Hematopoietic multipotent progenitor cell treated with erythropoietin and hydrocortisone succinate and interleukin-3 and kit ligand, for 17 days (in vitro differentiated cells): ENCODE measurements around the gene CFAP73.
"Not testable (repeated sequence)": the region's sequence is repeated elsewhere in the genome, so short reads cannot be mapped to it uniquely, and the experiment has no call there.

Source experiments
- DNase-seq: peaks from one replicate; pipeline ENCODE4 v3.0.0-alpha.2; 2015; ENCODE audit warnings: low spot score

The CFAP73 gene

DNA sequence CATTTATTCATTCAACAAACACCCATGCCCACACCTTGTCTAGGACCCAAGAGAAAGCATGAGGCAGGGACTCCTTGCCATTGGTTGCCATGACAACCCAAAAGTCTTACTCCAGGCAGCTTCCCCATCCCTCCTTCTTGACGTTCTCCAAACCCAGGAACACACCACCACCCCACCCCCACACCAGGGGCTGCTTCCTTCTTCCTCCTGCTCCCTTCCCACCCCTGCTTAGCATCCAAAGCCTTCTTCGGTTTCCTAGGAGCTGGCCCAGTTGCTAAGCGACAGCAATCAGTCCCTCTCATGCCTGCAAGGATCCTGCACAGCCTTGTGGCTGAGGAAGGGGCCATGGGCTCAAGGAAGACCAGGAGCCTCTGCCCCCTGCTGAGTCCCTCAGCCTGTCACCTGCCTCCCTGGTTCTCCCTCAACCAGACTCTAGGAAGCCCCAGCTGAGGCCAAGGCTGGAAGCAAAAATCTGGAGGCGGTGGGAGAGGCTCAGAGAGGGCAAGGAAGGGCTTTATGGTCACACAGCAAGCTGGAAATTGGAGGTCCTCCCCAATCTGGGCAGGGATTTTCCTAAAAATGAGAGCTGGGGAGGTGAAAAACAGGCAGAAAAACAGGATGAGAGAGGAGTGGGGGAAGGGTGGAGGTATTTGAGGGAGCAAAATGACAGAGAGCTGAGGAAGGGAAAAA, 29.4 kb upstream of the CFAP73 start:
- no peak for DNase-seq

DNA sequence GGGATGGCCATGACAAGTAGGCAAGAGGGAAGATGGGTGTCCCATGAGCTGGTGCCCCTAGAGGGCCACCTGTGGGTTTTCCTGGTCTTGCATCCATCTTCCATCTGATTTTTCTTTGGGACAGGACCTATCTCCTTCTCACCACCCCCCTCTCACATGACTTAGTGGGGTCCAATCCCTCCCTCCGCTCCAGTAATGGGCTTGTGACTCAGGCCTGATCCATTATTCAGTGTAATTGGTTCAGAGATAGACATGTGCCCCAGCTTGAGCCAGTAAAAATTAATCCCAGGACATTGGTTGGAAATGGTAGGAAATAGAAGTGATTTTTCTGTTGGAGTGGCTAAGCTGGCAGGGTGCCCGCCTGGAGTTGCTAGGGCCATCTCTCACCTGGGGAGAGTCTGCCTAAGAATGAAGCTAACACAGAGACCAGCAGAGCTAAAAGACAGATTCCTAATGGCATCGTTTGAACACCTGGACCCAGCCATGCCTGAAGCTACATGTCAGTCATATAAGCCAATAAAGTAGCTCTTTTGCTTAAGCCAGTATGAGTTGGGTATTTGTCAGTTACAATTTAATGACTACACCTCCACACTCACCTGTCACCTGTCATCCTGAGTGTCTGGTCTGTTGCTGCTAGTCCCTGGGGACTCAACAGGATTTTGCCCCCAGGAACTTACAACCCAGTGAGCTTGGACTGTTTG, 28.7 kb upstream of the CFAP73 start:
- DNase-seq, result no peak

DNA sequence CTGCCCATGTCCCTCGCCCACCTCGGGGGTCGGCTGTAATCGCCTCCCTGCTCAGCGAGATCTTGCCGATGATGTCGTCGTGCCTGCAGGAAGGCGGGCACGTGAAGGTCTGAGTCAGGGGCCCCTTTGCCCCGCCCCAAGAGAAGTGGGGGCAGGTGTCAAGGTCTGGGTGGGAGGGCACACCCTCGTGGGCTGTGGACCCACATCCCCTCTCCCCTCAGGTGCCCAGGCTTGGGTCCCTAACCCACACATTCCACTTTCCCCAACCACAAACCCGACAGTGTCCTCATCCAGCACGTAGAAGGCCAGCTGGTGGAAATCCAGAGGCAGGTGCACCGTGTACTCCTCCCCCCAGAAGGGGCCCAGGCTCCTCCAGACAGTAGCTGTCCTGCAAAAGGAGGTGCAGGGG, 21.7 kb upstream of the CFAP73 start:
- DNase-seq, result no peak

DNA sequence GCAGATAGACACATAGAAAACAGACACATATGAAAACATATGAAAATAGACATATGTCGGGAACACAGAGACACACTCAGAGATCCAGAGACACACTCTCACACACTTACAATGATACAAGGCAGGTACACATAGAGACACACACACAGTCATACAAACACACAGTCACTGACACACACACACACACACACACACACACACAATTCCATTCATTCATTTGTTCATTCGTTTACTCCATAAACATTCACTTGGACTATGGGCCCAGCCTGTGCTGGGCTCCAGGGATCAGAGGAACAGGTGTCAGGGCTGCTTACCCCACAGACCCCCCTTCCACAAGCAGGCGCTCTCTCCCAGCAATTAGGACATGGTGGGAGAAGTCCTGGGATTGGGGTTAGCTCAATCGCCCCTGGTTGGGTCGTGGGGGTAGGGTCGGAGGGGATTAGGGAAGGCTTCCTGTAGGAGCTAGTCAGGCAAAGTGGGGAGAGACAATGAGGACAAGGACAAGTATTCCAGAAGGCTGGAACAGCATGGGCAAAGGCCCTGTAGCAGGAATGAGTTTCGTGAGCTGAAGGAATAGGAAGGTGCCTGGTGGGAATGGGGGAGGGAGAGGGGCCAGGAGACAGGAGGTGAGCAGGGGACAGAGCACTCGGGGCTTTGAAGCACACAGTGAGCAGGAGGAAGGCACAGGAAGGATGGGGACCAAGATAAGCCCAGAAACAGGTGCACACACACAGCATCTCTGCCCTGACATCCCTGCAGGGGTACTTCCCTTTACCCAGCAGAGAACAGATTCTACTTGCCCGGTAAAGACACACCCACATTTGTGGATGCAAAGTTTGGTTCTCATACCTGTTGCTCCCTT, 20.5 kb upstream of the CFAP73 start:
- DNase-seq, result no peak

DNA sequence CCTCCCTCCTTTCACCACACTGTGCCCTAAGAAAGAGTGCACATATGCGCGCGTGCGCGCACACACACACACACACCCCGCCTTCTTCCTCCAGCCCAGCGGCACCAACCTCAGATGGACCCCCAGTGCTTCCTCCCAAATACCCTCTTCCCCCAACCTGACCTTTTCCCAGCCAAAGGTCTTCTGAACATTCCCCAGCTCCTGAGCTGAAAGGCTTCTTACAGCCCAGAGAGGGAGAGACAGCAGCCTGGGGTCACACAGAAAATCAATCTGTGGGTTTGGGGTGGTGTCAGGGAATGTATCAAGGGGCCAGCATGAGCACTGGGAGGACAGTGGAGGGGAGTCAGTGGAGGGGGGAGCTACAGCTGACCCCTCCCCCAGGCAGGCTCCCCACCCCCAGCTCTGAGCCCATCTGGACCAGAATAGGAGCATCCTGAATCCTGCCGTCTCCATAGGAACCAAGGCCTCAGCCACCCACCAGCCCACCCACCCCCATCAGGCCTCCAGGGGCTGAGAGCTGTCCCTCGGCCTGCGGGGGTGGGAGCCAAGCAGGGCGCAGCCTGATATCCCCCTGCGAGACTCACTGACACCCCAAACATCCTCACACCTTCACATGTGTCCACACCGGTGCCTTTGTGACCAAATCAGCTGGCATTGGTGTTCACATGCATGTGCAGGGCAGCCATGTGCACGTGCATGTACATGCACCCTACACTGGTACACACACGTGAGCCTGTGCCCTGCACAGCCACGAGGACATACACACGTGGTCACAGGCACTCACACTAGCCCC, 19.7 kb upstream of the CFAP73 start:
- DNase-seq, result no peak

DNA sequence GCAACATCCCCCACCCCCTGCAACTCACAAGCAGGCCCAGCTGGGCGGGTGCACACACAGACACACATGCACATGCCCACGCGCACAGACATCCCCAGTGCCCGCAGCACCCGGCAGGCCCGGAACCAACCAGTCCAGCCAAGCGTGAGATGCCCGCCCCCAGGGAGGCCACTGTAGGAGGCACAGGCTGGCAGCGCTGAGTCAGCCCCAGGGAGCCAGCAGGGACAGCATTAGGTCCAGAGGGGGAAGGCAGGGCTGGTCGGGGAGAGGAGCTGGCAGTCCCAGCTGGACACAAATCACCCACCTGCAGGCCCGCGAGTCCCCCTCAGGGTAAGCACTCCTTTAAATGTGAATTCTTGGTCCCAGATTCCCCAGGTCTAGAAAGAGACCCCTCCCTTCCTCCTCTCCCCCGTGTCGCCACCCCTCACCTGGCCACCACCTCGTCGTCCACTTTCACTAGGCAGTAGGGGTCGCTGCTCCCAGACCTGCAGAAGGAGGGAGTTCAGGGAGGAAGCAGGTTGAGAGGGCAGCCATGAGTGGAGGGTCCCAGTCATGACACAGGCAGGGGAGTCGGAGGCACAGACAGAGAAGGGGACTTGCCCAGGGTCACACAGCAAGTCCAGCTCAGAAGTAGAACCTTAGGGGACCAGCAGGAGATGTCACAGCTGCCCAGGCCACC, 18.9 kb upstream of the CFAP73 start:
- DNase-seq, result no peak

DNA sequence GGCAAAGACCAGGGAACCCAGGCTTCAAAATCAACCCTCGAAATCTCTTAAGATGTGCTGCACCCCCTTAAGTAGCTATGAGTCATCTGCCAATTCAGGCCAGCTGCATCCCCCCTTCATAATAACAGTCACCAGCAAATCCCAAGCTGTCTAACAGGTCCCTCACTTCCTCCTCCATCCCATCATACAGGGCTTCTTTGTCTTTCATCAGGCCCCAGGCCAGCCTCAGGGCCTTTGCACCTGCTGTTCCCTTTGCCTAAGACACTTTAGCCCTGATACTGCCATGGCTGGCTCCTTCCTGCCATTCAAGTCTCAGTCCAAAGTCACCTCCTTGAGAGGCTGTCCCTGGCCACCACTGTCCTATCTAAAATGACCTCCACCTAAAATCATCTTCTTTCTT, 18.0 kb upstream of the CFAP73 start:
- DNase-seq, result no peak

DNA sequence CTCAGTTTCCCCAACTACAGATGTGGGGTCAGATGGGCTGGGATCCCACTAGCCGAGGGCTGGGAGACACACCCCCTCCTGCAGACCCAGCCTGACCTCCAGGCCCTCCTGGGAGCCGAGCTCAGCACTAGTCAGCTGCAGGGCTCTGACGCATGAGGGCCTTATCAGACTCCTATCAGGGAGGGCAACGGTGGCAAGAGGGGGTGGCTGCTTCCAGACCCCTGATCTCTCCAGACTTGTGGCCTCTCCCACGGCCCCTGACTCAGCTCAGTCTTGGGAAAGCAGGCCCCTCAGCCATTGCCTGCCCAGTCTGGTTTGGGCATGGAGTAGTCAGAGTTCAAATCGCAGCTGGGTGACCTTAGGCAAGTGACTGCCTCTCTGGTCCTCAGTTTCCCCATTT, 16.5 kb upstream of the CFAP73 start:
- DNase-seq, result no peak

DNA sequence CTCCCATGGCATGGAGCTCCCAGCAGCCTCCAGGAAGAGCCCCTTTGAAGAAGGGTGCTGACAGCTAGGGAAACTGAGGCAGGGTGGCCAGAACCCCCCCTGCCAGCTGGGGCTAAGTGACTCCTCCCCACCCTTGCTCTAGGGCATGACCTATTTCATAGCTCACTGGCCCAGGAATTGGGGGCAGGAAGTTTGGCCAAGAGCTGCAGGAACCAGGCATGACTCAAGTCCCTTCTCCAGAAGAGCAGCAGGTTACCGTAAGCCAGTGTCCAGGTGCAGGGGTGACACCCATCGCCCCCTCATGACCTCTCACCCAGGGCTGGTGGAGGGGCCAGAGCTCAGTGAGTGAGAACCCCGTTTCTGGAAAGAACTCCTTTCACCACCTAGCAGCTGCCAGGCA, 15.9 kb upstream of the CFAP73 start:
- DNase-seq, result no peak

DNA sequence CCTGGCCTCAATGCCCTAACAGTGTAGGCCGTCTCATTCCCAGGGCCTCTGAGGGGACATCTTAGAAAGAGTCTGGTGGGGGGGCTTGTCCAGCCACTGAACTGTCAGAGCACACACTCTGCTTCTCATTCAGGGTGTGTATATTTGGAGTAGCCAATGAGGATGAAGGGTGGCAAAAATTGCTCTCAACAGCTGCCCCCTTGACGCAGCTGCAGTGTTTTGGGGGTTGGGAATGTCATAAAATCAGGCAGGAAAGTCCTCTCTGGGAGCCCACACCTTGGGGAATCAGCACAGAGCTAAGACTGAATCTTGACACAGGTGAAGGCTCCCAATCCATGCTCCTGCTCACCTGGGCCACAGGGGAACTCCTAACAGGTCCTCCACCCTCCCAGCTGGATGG, 15.5 kb upstream of the CFAP73 start:
- no peak for DNase-seq

DNA sequence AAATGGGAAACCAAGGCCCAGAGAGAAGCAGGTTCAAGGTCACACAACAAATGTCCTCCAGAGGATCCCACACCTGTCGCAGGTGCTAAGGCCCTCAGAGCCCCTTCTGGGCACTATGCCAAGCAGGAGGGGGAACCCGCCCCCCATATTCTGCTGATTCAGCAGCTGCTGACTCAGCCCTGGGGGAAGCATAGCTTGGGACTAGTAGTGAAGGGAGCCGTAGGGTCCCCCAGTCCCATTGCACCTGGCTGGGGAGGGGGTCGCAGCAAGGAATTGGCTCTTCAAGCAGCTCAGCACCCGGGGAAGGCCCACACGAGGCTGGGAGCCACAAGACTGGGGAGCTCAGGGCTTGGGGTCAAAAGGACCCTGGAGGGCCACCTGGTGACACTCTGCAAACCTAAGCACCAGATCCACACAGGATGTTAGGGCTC, 15.0 kb upstream of the CFAP73 start:
- DNase-seq, result no peak

DNA sequence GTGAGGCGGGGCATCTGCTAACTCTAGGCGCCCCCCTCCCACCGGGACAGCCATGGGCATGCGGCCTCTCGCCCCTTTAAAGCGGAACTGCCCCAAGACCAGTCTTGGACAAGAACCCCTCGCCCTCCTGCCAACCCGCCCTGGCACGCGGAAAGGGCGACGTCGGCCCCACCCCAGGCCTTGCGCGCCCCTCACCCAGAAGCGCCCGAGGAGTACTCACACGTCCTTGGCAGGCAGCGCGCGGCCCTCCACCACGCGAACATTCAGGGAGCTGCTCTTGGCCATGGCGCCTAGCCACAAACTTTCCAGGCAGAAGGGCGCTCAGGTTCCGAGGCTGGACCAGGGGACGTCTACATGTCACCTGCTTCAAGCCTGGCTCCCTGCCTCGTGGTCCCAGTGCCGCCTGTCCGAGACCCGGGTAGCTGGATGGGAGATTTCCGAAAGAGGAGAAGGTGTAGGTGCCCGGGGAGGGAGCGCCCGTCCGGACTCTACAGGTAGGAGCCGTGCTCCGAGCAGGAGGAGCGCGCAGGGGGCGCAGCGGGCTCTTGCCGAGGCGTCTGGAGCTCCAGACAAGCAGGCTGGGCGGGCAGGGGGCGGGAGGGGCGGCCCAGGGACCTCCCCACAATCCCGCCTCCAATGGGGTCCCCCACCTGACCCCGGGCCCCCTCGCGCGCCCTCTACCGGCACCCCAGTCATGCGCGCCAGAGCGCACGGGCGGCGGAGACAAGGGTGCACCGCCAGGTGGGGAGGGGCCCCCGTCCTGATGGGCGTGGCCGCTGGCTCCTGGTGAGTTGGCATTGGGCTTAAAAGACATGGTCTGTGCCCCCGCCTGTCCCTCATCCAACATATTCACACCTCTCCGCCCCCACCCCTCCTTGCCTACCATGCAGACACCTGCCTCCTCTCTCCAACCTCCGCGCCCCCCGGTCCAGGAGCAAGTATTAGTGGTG, 14.1 kb upstream of the CFAP73 start, which contains the start of gene RASAL1:
RASAL1 (minus strand) TSS at position 584 of the 950 bp plus-strand sequence; CDS start at position 285, 299 bp downstream.
- DNase-seq, result no peak

DNA sequence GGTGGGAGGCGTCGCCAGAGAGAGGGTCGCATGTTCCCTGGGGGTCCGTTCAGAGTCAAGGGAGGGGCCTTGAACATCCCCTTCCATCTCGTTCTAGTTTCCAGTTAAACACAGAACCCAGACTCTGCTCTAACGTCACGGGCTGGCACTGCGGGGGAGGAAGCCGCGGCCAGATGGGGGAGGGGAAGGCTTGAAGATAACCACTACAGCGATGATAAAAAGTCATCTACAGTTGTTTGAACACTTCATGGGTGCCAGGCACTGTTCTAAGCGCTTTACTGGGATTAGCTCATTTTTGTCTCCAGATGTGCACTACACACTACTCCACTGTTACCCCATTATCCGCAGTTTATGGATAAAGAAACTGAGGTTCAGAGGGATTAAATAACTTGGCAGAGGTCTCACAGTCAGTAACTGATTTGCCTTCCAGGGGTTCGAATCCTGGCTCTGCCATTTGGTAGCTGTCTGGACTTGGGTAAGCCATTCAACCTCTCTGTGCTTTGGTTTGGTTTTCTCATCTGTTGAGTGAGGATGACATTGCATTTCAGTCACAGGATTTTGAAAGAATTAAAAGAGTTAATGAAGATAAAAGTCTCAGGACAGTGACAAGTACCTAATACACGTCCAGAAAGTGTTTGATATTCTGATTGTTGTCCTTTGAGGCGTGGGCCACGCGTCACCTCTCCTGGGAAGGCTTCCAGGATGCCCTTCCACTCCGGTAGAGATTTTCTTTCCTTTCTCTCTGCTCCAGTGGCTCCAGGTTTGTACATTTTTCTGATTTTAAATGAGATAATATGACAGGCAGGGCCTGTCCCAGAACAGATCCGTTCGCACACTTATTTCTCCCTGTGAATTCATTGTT, 13.2 kb upstream of the CFAP73 start:
- no peak for DNase-seq

DNA sequence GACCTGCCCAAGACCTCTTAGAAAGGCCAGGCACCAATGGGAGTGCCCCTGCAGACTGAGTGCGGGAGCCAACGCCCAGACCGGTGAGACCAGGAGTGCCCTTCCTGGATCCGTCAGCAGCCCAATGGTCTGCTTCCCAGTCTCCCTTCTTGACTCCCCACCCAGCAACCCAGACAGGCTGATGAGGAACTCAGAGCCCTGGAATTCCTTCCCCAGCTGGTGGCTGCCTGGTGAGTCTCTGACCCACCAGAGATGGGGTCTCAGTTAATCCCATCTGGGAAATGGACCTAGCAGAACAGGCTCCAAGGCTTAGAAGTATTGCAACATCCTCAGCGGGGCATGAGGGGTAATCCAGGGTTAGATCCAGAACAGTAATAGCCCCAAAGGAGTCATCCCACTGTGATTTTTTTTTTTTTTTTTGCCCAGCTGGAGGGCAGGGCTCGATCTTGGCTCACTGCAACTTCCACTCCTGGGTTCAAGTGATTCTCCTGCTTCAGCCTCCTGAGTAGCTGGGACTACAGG, 12.5 kb upstream of the CFAP73 start:
- no peak for DNase-seq

DNA sequence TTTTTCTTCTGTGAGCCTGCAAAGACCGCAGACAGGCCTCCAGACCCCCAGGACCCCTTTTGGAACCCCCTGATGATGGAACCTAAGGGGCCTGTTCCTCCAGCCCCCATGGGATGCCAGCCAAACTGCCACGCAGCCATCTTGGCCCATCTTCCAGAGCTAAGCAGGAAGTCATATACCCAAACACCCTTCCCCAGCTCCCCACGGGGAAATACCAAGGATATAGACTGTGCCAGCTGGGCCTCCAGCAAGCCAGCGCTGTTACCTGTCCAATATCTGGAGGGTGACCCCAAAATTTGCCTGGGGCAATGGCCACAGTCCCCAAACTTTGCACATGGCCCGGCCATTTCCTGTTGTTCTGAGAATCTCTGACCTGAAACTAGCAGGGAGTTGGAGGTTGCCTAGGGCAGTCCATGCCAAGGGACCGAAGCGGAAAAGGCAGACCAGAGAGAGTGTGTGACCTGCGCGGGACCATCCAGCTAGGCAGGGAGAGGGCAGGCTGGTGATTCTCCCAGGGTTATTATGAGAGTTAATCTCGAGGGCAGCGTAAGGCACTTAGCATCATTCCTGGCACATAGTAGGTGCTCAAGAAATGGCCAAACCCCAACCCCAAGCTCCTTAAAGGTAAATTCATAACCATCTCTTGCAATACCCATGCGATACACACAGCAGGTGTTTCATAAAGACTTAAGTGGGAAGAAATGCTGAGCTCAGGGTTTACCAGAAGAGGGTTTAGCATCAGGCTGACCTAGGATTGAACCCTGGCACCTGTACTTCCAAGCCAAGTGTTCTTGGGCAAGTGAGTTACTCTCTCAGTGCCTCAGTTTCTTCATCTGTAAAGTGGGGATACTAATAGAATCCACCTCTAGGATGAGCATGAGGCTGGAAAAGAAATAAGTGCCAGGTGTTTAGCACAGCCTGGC, 11.4 kb upstream of the CFAP73 start:
- DNase-seq, result no peak

DNA sequence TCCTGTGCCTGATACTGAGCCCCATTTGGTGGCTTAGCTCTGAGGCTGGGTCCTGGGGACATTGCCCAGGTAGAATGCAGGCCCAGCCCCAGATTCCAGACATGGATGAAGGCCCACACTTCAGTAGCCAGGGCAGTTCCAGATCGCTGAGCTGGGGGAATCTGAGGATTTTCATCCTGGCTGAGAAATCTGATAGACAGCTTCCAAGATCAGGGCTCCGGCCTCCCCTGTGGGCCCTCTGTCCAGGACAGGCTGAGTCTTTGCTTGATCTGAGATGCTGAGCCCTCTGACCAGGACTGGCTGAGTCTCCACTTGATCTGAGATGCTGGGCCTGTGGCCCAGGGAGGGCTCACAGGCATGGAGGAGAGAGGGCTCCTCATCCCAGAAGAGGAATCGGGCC, 10.7 kb upstream of the CFAP73 start:
- no peak for DNase-seq

DNA sequence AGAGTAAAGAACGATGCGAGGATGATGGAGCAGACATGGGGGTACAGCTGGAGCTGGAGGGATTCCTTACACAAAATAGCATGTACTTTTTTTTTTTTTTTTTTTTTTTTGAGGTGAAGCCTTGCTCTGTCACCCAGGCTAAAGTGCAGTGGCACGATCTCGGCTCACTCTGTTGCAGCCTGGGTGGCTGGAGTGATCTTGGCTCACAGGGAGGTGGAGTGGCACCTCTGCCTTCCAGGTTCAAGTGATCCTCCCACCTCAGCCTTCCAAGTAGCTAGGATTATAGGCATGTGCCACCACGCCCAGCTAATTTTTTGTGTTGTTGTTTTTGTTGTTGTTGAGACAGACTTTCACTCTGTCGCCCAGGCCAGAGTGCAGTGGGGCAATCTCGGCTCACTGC, 8.8 kb upstream of the CFAP73 start:
- DNase-seq, result no peak

DNA sequence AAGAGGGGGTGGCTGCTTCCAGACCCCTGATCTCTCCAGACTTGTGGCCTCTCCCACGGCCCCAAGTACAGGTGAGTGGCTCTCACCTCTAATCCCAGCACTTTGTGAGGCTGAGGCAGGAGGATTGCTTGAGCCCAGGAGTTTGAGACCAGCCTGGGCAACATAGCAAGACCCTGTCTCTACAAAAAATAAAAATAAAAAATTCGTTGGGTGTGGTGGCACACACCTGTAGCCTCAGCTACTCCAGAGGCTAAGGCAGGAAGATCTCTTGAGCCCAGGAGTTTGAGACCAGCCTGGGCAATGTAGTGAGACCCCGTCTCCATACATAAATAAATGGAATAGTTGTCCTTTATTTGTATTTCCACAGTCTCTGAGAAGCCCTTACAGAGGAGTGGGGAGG, 7.8 kb upstream of the CFAP73 start:
- not testable (repeated sequence) for DNase-seq
